ENCODE results near the gene FLYWCH1.

GRCh38 chr16:2911638-2912329 is at the start of gene FLYWCH1:
- TF ChIP-seq POLR2AphosphoS5 (IDR thresholded peaks at IDR 0.05) (peak; percentile 45 to 67 (median 45)), CTCF (IDR thresholded peaks at IDR 0.05) (no peak), POLR2A (IDR thresholded peaks at IDR 0.05) (no peak)
